K562 (cell line): ENCODE results near the gene CACNA2D3. TPM values are rescaled to one million over a fixed set of nuclear protein-coding genes. Genes with fewer than 3 reads are reported as not detected.

ENCODE experiments used
- ATAC-seq: fragments of 200-7000 bp; cut with Tn5 transposase; 3 replicates; pipeline ENCODE4 v1.9.1; 2020; ENCODE audit warnings: moderate library complexity
- BruUV-seq: library from RNA; stranded (reverse); fragments of 400-500 nt; replicated peaks from 2 replicates; lab custom pipeline; 2021; lab: Mats Ljungman, UMichigan
- CTCF ChIA-PET: fragments of 300-600 bp; formaldehyde crosslinking; extraction: SDS; loops from one replicate; lab custom pipeline; 2021; ENCODE audit warnings: low intra/inter-chr PET ratio; lab: Yijun Ruan, JAX
- POLR2A ChIA-PET: fragments of 300-600, 350-650 bp; sonication (Branson Sonifier 250); formaldehyde crosslinking; extraction: SDS; loops from one replicate; lab custom pipeline; 2021; ENCODE audit warnings: antibody characterized with exemption, inconsistent platforms; lab: Yijun Ruan, JAX
- DNase-seq, 4 experiments: peaks; one replicate each; pipeline versions ENCODE4 v3.0.0 to v3.0.0-alpha.2; 2011 to 2018; ENCODE audit warnings: low spot score in 3 of 4, mixed read lengths in 3 of 4; ENCODE audit errors: extremely low read depth in 1 of 4
- FAIRE-seq: peaks from 2 replicates; lab custom pipeline; 2011; peaks lifted over from hg19 to GRCh38; lab: Jason Lieb, UNC
- H2AFZ ChIP-seq: 2 replicates; pipeline ENCODE4 v1.6.0; 2011; ENCODE audit warnings: low read depth, low read length, control low read depth, inconsistent platforms
- H3K27ac ChIP-seq: fragments of 200-600 bp; 3 replicates; pipeline ENCODE4 v1.8.0; 2011; ENCODE audit warnings: low read depth, mild to moderate bottlenecking, control low read depth, inconsistent platforms, low read length, moderate library complexity, mixed read lengths; ENCODE audit errors: extremely low read depth
- H3K27me3 ChIP-seq, 2 experiments: fragments of 300-600 bp in 1 of 2; 2 replicates in 1 of 2; 3 replicates in 1 of 2; pipeline versions ENCODE4 v1.6.0 to v1.8.0; 2011; ENCODE audit warnings: inconsistent platforms in 2 of 2, low read length in 2 of 2, mild to moderate bottlenecking in 1 of 2, mixed read lengths in 1 of 2, moderate library complexity in 1 of 2; ENCODE audit not compliant: control insufficient read depth in 2 of 2, insufficient read depth in 2 of 2
- H3K36me3 ChIP-seq: fragments of 300-600 bp; 3 replicates; pipeline ENCODE4 v1.8.0; 2011; ENCODE audit warnings: mild to moderate bottlenecking, low read length, inconsistent platforms; ENCODE audit not compliant: control insufficient read depth, insufficient read depth
- H3K4me1 ChIP-seq, 2 experiments: fragments of 200-600 bp in 1 of 2; replicated peaks in 1 of 2; 2 replicates in 1 of 2; 3 replicates in 1 of 2; pipeline versions ENCODE4 v1.5.1 to v1.8.0; 2011; ENCODE audit warnings: inconsistent platforms in 2 of 2, low read length in 2 of 2, mild to moderate bottlenecking in 1 of 2, mixed read lengths in 1 of 2, moderate library complexity in 1 of 2; ENCODE audit not compliant: control insufficient read depth in 2 of 2, insufficient read depth in 2 of 2
- H3K4me2 ChIP-seq: 2 replicates; pipeline ENCODE4 v1.6.1; 2011; ENCODE audit warnings: low read length, control low read depth, inconsistent platforms, mixed read lengths; ENCODE audit not compliant: insufficient read depth
- H3K4me3 ChIP-seq: fragments of 200-600 bp; sonication (generic), shearing (Covaris generic); 2 replicates; pipeline ENCODE4 v1.5.1; 2016; ENCODE audit warnings: control low read depth, inconsistent platforms
- H3K79me2 ChIP-seq: fragments of 200-600 bp; 3 replicates; pipeline ENCODE4 v1.8.0; 2011; ENCODE audit warnings: low read length, inconsistent platforms; ENCODE audit not compliant: control insufficient read depth, insufficient read depth
- H3K9ac ChIP-seq, 2 experiments: 2 replicates each; pipeline versions ENCODE4 v1.6.0 to v1.6.1; 2011; ENCODE audit warnings: low read depth in 2 of 2, low read length in 2 of 2, control low read depth in 1 of 2, inconsistent platforms in 1 of 2, mild to moderate bottlenecking in 1 of 2, mixed read lengths in 1 of 2; ENCODE audit not compliant: insufficient read depth in 1 of 2
- H3K9me1 ChIP-seq: one replicate; pipeline ENCODE4 v1.6.0; 2011; ENCODE audit warnings: inconsistent platforms, mild to moderate bottlenecking, low read length, moderate library complexity; ENCODE audit not compliant: control insufficient read depth, insufficient read depth
- H3K9me3 ChIP-seq: replicated peaks from 2 replicates; pipeline ENCODE4 v1.5.1; 2011; ENCODE audit warnings: low read depth, low read length, inconsistent platforms; ENCODE audit not compliant: control insufficient read depth, insufficient read depth
- H4K20me1 ChIP-seq: replicated peaks from 2 replicates; pipeline ENCODE4 v1.6.1; 2011; ENCODE audit warnings: low read length, inconsistent platforms, mixed read lengths; ENCODE audit not compliant: control insufficient read depth, insufficient read depth
- HDGF ChIP-seq: fragments of 450-650 bp; IDR thresholded peaks from 2 replicates; pipeline ENCODE4 v1.6.1; 2016
- NR1H2 ChIP-seq: sonication (generic); formaldehyde crosslinking; IDR thresholded peaks from 2 replicates; pipeline ENCODE4 v1.4.0; 2020; ENCODE audit warnings: mild to moderate bottlenecking, missing genetic modification reagents
- PPARD ChIP-seq: fragments of 250-450 bp; sonication (Bioruptor Pico); IDR thresholded peaks from 2 replicates; pipeline ENCODE4 v1.8.0; 2022; ENCODE audit warnings: inconsistent platforms, mild to moderate bottlenecking, moderate library complexity
- PTBP1 ChIP-seq: fragments of 200-400 bp; formaldehyde crosslinking; IDR thresholded peaks from 2 replicates; pipeline ENCODE4 v1.6.1; 2017; ENCODE audit warnings: low read depth, low read length
- SLC30A9 ChIP-seq: fragments of 250-450 bp; sonication (Bioruptor Pico); IDR thresholded peaks from 2 replicates; pipeline ENCODE4 v1.8.0; 2022; ENCODE audit warnings: mild to moderate bottlenecking, moderate library complexity
- YBX1 ChIP-seq: fragments of 450-650 bp; IDR thresholded peaks from 2 replicates; pipeline ENCODE4 v1.7.1; 2016; ENCODE audit warnings: mild to moderate bottlenecking
- ZBTB34 ChIP-seq: fragments of 250-450 bp; sonication (Bioruptor Pico); IDR thresholded peaks from 2 replicates; pipeline ENCODE4 v1.8.0; 2021; ENCODE audit warnings: mild to moderate bottlenecking, moderate library complexity
- ZNF274 ChIP-seq: IDR thresholded peaks from 2 replicates; pipeline ENCODE4 v1.6.1; 2011; ENCODE audit warnings: low read depth, mild to moderate bottlenecking, low read length, moderate library complexity, borderline replicate concordance
- WGBS: fragments of 100-300 bp; shearing (Covaris generic); methylation state at CpG from one replicate; pipeline ENCODE4 v1.1.6; 2016; ENCODE audit warnings: low coverage, mixed read lengths; ENCODE audit not compliant: insufficient coverage; ENCODE audit errors: missing lambda C conversion rate; 5-methylcytosine and 5-hydroxymethylcytosine counted together
- in situ Hi-C: fragments of 300-500 bp; cut with MboI; formaldehyde crosslinking; loops from 4 replicates; pipeline ENCODE4 v1.15.0; 2018; ENCODE audit warnings: inconsistent platforms, mixed read lengths
- intact Hi-C: fragments of 100-400 bp; cut with micrococcal nuclease; formaldehyde crosslinking; loops from 2 replicates; pipeline ENCODE4 v1.14.2; 2022
- polyA plus RNA-seq, 8 experiments: library from polyadenylated mRNA; depleted of rRNA in 4 of 8; stranded (reverse) in 5 of 8; unstranded in 3 of 8; fragments of >200 nt; fragmentation: Nextera tagmentation in 2 of 8; fragmentation: Illumina TruSeq in 1 of 8; extraction: Ambion mirVana in 2 of 8; extraction: Trizol in 1 of 8; gene quantifications; 2 replicates each; pipeline versions ENCODE4 v1.2.1 to v1.2.3, GENCODE V29; 2011 to 2014; ENCODE audit warnings: inconsistent platforms in 1 of 8, missing spikeins in 1 of 8
- total RNA-seq, 7 experiments: library from RNA; depleted of rRNA in 6 of 7; stranded (reverse); fragments of >200 nt in 6 of 7; fragmentation: Illumina TruSeq in 2 of 7; extraction: Trizol in 2 of 7; gene quantifications; 2 replicates each; pipeline versions ENCODE4 v1.2.1 to v1.2.3, GENCODE V29; 2011 to 2021; ENCODE audit warnings: low replicate concordance in 1 of 7

CACNA2D3 gene
- total and polyA plus RNA-seq, 9 of the 15 experiments (the other 6 are each of a cell fraction or from before 2014, with no cell fraction given), result 0.01 TPM; not detected in 8

GRCh38 chr3:54917862-54918261, 795.5 kb downstream of the CACNA2D3 start:
- H3K36me3 ChIP-seq, result no peaks in the 10 kb centered on the region
- 3% methylated on average over 4 of the region's 4 CpGs for WGBS
- no peak overlapping the region for H3K4me2 ChIP-seq
- FAIRE-seq (no peak), ATAC-seq (no peak), DNase-seq (no peak)
- no peak overlapping the region for H3K27ac ChIP-seq
- H3K79me2 ChIP-seq, result no peaks in the 10 kb centered on the region
- ChIA-PET POLR2A (no interaction called here), CTCF (no interaction called here)
- H3K4me3 ChIP-seq, result no peak overlapping the region
- BruUV-seq, result no TSS peak
- H3K4me1 ChIP-seq, result no peaks in the 10 kb centered on the region; a peak in 1 of 5 replicates
- no peaks in the 10 kb centered on the region for H3K9me1 ChIP-seq
- H3K27me3 ChIP-seq, result peaks cover 0 to 3% of the 10 kb centered on the region in 2 experiments; a peak in 1 of 5 replicates
- TF ChIP-seq PTBP1 (no peak), SLC30A9 (CRISPR knock-in tag) (no peak), YBX1 (no peak), ZBTB34 (CRISPR knock-in tag) (no peak), ZNF274 (no peak), HDGF (no peak), NR1H2 (CRISPR knock-in tag) (no peak), PPARD (CRISPR knock-in tag) (no peak)
- H3K9me3 ChIP-seq, result no peaks in the 10 kb centered on the region
- no peaks in the 10 kb centered on the region for H4K20me1 ChIP-seq
- no peak overlapping the region for H3K9ac ChIP-seq
- intact Hi-C loops (no loop called here), in situ Hi-C loops (no loop called here)
- H2AFZ ChIP-seq, result no peak overlapping the region
